ENCODE data around the gene MAP1LC3B.

MAP1LC3B gene

DNA sequence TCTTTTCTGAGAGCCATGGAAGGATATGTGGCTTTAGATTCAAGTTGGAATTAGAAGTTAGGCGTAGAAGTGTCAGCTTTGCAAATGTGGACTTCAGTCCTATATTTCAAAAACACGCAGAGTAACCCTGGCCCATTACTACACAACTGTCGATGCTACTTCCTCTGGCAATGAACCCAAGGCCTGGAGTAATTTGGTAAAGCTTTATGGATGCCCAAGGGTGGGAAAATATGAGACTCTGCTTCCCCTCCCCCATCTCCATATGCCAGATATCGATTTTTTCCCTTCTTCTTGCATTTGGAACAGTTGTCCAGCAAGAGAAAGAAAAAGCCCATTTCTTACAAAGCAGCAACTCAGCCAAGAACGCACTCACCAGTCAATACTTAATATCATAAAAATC, 2.9 kb upstream of the MAP1LC3B start:
- no peak for TF ChIP-seq SIN3A (IDR thresholded peaks at IDR 0.05; ENCODE audit: borderline replicate concordance, insufficient read depth, low read length)
- no peak for TF ChIP-seq POLR2AphosphoS5 (IDR thresholded peaks at IDR 0.05; ENCODE audit: low read depth, low read length)
- TF ChIP-seq, protein P1, sequence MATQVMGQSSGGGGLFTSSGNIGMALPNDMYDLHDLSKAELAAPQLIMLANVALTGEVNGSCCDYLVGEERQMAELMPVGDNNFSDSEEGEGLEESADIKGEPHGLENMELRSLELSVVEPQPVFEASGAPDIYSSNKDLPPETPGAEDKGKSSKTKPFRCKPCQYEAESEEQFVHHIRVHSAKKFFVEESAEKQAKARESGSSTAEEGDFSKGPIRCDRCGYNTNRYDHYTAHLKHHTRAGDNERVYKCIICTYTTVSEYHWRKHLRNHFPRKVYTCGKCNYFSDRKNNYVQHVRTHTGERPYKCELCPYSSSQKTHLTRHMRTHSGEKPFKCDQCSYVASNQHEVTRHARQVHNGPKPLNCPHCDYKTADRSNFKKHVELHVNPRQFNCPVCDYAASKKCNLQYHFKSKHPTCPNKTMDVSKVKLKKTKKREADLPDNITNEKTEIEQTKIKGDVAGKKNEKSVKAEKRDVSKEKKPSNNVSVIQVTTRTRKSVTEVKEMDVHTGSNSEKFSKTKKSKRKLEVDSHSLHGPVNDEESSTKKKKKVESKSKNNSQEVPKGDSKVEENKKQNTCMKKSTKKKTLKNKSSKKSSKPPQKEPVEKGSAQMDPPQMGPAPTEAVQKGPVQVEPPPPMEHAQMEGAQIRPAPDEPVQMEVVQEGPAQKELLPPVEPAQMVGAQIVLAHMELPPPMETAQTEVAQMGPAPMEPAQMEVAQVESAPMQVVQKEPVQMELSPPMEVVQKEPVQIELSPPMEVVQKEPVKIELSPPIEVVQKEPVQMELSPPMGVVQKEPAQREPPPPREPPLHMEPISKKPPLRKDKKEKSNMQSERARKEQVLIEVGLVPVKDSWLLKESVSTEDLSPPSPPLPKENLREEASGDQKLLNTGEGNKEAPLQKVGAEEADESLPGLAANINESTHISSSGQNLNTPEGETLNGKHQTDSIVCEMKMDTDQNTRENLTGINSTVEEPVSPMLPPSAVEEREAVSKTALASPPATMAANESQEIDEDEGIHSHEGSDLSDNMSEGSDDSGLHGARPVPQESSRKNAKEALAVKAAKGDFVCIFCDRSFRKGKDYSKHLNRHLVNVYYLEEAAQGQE (IDR thresholded peaks at IDR 0.05; ENCODE audit: insufficient read depth in 1 of 2, low read depth in 2 of 2, low read length in 2 of 2), result no peak
- TF ChIP-seq FOXP2 (optimal IDR thresholded peaks at IDR 0.05; ENCODE audit: borderline replicate concordance, extremely low read depth, extremely low read length, insufficient read depth), result no peak
- no peak for TF ChIP-seq TAF1 (IDR thresholded peaks at IDR 0.05; ENCODE audit: borderline replicate concordance, insufficient read depth, low read length)

DNA sequence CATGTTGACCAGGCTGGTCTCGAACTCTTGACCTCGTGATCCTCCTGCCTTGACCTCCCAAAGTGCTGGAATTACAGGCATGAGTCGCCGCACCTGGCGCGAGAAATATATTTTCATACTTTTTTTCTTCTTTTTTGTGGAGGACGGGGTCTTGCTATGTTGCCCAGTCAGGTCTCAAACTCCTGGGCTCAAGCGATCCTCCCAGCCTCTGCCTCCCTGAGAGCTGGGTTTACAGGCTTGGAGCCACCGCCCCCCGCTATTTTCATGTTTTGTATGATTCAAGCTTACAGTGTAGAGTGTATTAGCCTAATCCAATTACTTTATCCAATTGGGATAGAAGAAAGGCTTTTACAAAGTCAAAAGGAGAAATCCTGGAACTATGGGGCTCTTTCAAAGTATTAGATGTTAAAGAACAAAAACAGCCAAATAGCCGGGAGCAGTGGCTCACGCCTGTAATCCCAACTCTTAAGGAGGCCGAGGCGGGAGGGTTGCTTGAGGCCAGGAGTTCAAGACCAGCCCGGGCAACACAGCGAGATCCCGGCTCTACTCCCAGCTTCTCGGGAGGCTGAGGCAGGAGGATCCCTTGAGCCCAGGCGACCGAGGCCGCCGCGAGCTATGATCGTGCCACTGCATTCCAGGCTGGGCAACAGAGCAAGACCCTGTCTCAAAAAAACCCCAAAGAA, 1.4 kb upstream of the MAP1LC3B start:
- TF ChIP-seq SIN3A (IDR thresholded peaks at IDR 0.05; ENCODE audit: borderline replicate concordance, insufficient read depth, low read length) (no peak), FOXP2 (optimal IDR thresholded peaks at IDR 0.05; ENCODE audit: borderline replicate concordance, extremely low read depth, extremely low read length, insufficient read depth) (no peak), POLR2AphosphoS5 (IDR thresholded peaks at IDR 0.05; ENCODE audit: low read depth, low read length) (no peak), TAF1 (IDR thresholded peaks at IDR 0.05; ENCODE audit: borderline replicate concordance, insufficient read depth, low read length) (no peak)
- TF ChIP-seq, protein P1 (IDR thresholded peaks at IDR 0.05; ENCODE audit: insufficient read depth in 1 of 2, low read depth in 2 of 2, low read length in 2 of 2), result no peak

DNA sequence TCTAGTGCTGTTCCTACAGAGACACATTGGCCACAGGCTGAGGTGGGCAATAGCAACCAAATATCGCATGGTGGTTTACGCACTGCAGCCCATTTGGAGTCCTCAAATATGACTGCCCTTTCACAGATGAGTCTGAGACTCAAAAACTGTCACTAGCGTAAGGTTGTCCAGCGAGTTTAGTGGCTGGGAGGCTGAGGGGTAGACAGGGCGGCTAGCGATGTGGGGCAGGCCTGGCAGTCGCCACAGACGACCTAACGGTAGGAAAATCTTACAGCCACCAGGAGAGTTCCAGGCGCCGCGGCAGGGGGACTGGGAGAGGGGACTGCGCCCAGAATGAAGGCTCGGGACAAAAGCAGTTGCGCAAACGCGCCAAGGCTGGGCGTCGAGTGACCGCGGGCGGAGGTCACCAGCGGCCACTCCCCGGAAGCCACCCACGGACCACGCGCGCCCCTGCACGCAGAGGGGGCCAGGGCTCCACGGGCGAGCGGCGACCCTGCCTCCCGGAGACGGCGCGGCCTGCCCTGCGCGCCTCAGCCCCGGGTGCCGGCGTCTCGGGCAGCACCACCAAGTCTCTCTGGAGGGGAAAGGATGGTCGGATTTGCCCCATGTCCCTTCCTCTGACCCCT, 699 bp upstream of the MAP1LC3B start:
- TF ChIP-seq, protein P1 (IDR thresholded peaks at IDR 0.05; ENCODE audit: insufficient read depth in 1 of 2, low read depth in 2 of 2, low read length in 2 of 2), result no peak
- TF ChIP-seq SIN3A (IDR thresholded peaks at IDR 0.05; ENCODE audit: borderline replicate concordance, insufficient read depth, low read length) (no peak), TAF1 (IDR thresholded peaks at IDR 0.05; ENCODE audit: borderline replicate concordance, insufficient read depth, low read length) (no peak), FOXP2 (optimal IDR thresholded peaks at IDR 0.05; ENCODE audit: borderline replicate concordance, extremely low read depth, extremely low read length, insufficient read depth) (no peak), POLR2AphosphoS5 (IDR thresholded peaks at IDR 0.05; ENCODE audit: low read depth, low read length) (no peak)

DNA sequence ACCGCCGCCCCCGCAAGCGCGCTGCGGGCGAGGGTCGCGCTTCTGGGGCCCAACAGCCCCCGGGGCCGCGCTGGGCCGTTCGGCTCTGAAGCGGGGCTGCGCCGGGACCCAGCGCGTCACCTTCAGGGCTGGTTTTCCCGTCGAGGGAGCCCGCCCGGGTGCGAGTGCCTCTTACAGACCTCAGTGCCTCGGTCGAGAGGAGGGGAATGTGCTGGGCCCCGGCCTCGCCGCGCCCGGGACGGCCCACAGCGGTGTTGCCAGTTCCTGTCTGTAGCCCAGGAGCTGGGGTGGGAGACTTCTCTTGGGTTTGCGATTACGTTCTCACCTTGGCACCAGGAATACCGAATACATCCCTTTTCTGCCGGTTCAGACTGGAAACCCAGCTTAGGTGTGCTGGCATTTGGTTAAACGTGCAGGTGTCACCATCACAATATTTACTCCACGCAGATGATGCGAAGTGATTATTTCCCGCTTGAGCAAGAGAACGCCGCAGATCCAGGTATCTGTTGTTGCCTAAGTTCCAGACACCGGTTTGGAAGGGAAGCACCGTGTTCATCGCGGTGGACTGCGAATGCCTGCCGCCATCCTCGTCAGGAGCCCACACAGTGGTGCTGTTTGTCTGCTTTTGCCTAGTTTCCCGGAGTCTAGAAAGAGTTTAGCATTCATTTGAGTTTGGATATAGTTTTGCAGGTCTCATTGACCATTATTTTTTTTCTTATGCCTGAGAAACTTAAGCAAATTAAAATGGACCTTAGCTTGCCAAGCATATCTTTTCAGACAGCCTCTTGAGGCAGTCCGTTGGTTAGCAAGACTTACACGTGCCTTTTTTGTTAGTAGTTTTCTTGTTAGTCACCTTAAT, 914 bp downstream of the MAP1LC3B start:
- TF ChIP-seq SIN3A (IDR thresholded peaks at IDR 0.05; ENCODE audit: borderline replicate concordance, insufficient read depth, low read length), result peak; percentile 27; the same call in 1 of the 2 replicates
- no peak; the same call in 1 of the 2 replicates for TF ChIP-seq TAF1 (IDR thresholded peaks at IDR 0.05; ENCODE audit: borderline replicate concordance, insufficient read depth, low read length)

DNA sequence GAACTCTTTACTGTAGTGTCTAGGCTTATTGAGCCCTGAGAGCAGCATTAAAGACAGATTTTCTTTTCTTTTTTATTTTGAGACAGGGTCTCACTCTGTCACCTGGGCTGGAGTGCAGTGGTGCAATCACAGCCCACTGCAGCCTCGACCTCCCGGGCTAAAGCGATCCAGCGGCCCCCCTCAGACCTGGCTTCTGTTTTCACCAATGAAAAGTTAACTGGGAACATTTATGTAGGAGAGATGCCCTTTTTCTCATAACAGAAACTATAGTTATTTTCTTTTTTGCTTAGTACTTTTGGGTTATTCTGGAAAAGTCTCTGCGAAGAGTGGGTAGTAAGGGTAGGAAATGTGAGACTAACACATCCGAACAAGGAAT, 1.5 kb downstream of the MAP1LC3B start:
- TF ChIP-seq FOXP2 (optimal IDR thresholded peaks at IDR 0.05; ENCODE audit: borderline replicate concordance, extremely low read depth, extremely low read length, insufficient read depth) (no peak), POLR2AphosphoS5 (IDR thresholded peaks at IDR 0.05; ENCODE audit: low read depth, low read length) (no peak), TAF1 (IDR thresholded peaks at IDR 0.05; ENCODE audit: borderline replicate concordance, insufficient read depth, low read length) (no peak), SIN3A (IDR thresholded peaks at IDR 0.05; ENCODE audit: borderline replicate concordance, insufficient read depth, low read length) (no peak)

Data from PFSK-1 (cell line).